Measurements from ENCODE around the gene CHRNB2. TPM values are rescaled to one million over a fixed set of nuclear protein-coding genes. Genes with fewer than 3 reads are reported as not detected.

Gene CHRNB2
- total RNA-seq, 4 donors from 2014 or later = under 0.01 to 0.65 (median 0.19) TPM

DNA sequence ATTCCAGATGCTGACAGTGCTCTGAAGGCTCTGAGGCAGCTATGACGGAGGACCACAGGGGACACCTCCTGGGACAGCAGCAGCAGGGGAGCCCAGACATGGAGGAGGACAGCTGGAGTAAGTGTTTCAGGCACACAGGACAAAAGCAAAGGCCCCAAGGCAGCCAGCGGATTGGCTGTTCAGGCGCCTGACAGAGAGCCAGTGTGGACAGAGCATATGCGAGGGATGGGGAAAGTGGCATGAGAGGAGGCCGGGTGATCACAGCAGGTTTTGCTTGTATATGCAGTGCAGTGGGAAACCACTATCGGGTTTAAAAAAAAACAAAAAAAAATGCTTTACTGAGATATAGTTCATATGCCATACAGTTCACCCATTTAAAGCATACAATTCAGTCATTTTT, 19.1 kb downstream of the CHRNB2 start:
- intact Hi-C loops (cut with DNase I) = no loop called here
- TF ChIP-seq CTCF (IDR thresholded peaks at IDR 0.05) (no peak), POLR2AphosphoS5 (IDR thresholded peaks at IDR 0.05) (no peak), EP300 (IDR thresholded peaks at IDR 0.05) (no peak), POLR2A (IDR thresholded peaks at IDR 0.05; ENCODE audit: low read depth) (no peak)

GRCh38 chr1:154589780-154590179, 22.2 kb downstream of the CHRNB2 start:
- peaks cover 92 to 100% (median 99%) of the 10 kb centered on the region in 4 donors for H3K36me3 ChIP-seq
- no peak for DNase-seq (ENCODE audit: extremely low spot score)
- H3K9me3 ChIP-seq = no peaks in the 10 kb centered on the region
- no peaks in the 10 kb centered on the region for H3K27me3 ChIP-seq
- H3K27ac ChIP-seq (replicated peaks in 1 of 4) = no peak overlapping the region
- TF ChIP-seq EP300 (IDR thresholded peaks at IDR 0.05) (no peak), POLR2AphosphoS5 (IDR thresholded peaks at IDR 0.05) (no peak), CTCF (IDR thresholded peaks at IDR 0.05) (no peak), POLR2A (IDR thresholded peaks at IDR 0.05; ENCODE audit: low read depth) (no peak)
- intact Hi-C loops (cut with DNase I) = no loop called here
- no peak overlapping the region for H3K4me3 ChIP-seq
- 86% methylated on average over 9 of the region's 10 CpGs for WGBS
- H3K4me1 ChIP-seq = no peaks in the 10 kb centered on the region

More for the DNA sequence above, 19.1 kb downstream of the CHRNB2 start:
- H3K9me3 ChIP-seq = no peaks in the 10 kb centered on the region
- H3K27me3 ChIP-seq = no peaks in the 10 kb centered on the region
- H3K4me1 ChIP-seq = peaks cover 4 to 10% (median 7%) of the 10 kb centered on the region in 4 donors
- no peak overlapping the region for H3K4me3 ChIP-seq
- DNase-seq (ENCODE audit: extremely low spot score) = no peak
- H3K36me3 ChIP-seq = peaks cover 89 to 100% (median 100%) of the 10 kb centered on the region in 4 donors
- H3K27ac ChIP-seq (replicated peaks in 1 of 4) = no peak overlapping the region
- 89% methylated on average over 6 of the region's 6 CpGs for WGBS

DNA sequence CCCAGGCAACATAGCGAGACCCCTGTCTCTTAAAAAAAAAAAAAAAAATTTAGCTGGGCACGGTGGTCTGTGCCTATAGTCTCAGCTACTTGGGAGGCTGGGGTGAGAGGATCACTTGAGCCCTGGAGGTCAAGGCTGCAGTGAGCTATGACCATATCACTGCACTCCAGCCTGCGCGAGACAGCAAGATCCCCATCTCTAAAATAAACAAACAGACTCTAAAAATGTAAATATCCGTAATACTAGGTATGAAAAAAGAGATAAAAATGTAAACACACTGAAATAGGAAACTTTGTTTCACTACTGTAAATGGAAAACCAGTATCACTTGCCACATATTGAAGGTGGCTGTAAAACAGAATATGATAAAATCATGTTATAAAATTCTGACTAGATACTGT, 23.2 kb downstream of the CHRNB2 start:
- Histone ChIP-seq H3K4me1 (no peaks in the 10 kb centered on the region), H3K27ac (replicated peaks in 1 of 4) (no peak overlapping the region), H3K9me3 (no peaks in the 10 kb centered on the region), H3K4me3 (no peak overlapping the region), H3K36me3 (peaks cover 92 to 100% (median 98%) of the 10 kb centered on the region in 4 donors), H3K27me3 (no peaks in the 10 kb centered on the region)
- intact Hi-C loops (cut with DNase I) = no loop called here
- WGBS = 62% methylated on average over 5 of the region's 5 CpGs
- TF ChIP-seq POLR2AphosphoS5 (IDR thresholded peaks at IDR 0.05) (no peak), EP300 (IDR thresholded peaks at IDR 0.05) (no peak), CTCF (IDR thresholded peaks at IDR 0.05) (no peak)
- no peak for DNase-seq (ENCODE audit: extremely low spot score)

- Histone ChIP-seq H3K36me3 (peaks cover 92 to 100% (median 98%) of the 10 kb centered on the region in 4 donors), H3K27me3 (no peaks in the 10 kb centered on the region)
Measured at GRCh38 chr1:154591206-154591605, 23.6 kb downstream of the CHRNB2 start.

More at GRCh38 chr1:154591206-154591605, 23.6 kb downstream of the CHRNB2 start:
- DNase-seq (ENCODE audit: extremely low spot score) = no peak
- no peak overlapping the region for H3K4me3 ChIP-seq
- no peaks in the 10 kb centered on the region for H3K4me1 ChIP-seq
- no peak for TF ChIP-seq CTCF (IDR thresholded peaks at IDR 0.05)
- no peak for TF ChIP-seq EP300 (IDR thresholded peaks at IDR 0.05)
- TF ChIP-seq POLR2AphosphoS5 (IDR thresholded peaks at IDR 0.05) = no peak
- TF ChIP-seq POLR2A (IDR thresholded peaks at IDR 0.05; ENCODE audit: low read depth) = no peak
- intact Hi-C loops (cut with DNase I) = no loop called here
- no peaks in the 10 kb centered on the region for H3K9me3 ChIP-seq
- H3K27ac ChIP-seq (replicated peaks in 1 of 4) = no peak overlapping the region
- 95% methylated on average over 7 of the region's 7 CpGs for WGBS

Measured in esophagus muscularis mucosa (tissue), 4 donors.